ENCODE data around the gene FOXC1. TPM values are rescaled to one million over a fixed set of nuclear protein-coding genes. Genes with fewer than 3 reads are reported as not detected.

Gene FOXC1
- polyA plus RNA-seq, 1 donor from 2014 or later: 0.09 TPM

DNA sequence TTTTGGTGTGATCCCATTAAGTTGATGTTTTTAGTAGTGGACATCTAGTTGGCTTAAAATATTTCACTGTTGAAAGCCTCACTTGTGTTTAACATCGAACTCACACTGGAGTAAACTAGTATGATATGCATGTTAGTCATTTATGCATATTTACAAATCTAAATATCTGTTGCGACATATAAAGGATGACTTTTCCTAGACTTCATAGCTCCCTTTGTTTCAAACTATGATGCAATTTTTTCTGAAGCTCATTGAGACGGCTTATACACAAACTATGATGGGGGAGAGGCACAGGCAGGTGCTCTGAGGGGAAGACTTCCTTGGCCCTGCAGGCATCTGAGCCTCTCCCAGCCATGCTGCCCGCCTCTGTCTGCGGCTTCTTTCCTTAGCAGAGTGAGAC is 11.8 kb upstream of the FOXC1 start:
- Histone ChIP-seq H3K9me3 (ENCODE audit: low read length) (no peaks in the 10 kb centered on the region), H3K27me3 (ENCODE audit: insufficient read depth, low read depth, low read length) (peaks cover 11% of the 10 kb centered on the region), H3K79me2 (replicated peaks; ENCODE audit: insufficient read depth, low read length) (no peaks in the 10 kb centered on the region), H4K20me1 (ENCODE audit: insufficient read depth) (no peaks in the 10 kb centered on the region), H3K4me3 (ENCODE audit: low read length) (no peak overlapping the region), H3K4me2 (ENCODE audit: low read length) (no peak overlapping the region), H3K9ac (ENCODE audit: low read length) (no peak overlapping the region), H3K36me3 (ENCODE audit: insufficient read depth, low read length) (no peaks in the 10 kb centered on the region), H3K9me2 (ENCODE audit: insufficient read depth, low read length) (no peaks in the 10 kb centered on the region), H2AFZ (ENCODE audit: low read depth, low read length) (no peak overlapping the region), H3F3A (ENCODE audit: insufficient read depth, low read length, poor library complexity, severe bottlenecking) (no peaks in the 10 kb centered on the region), H3K27ac (ENCODE audit: low read length) (no peak overlapping the region)
- TF ChIP-seq SMC3 (conservative IDR thresholded peaks at IDR 0.05; ENCODE audit: poor library complexity): no peak
- TF ChIP-seq TAF1 (IDR thresholded peaks at IDR 0.05; ENCODE audit: low read depth): no peak
- TF ChIP-seq, protein P1, sequence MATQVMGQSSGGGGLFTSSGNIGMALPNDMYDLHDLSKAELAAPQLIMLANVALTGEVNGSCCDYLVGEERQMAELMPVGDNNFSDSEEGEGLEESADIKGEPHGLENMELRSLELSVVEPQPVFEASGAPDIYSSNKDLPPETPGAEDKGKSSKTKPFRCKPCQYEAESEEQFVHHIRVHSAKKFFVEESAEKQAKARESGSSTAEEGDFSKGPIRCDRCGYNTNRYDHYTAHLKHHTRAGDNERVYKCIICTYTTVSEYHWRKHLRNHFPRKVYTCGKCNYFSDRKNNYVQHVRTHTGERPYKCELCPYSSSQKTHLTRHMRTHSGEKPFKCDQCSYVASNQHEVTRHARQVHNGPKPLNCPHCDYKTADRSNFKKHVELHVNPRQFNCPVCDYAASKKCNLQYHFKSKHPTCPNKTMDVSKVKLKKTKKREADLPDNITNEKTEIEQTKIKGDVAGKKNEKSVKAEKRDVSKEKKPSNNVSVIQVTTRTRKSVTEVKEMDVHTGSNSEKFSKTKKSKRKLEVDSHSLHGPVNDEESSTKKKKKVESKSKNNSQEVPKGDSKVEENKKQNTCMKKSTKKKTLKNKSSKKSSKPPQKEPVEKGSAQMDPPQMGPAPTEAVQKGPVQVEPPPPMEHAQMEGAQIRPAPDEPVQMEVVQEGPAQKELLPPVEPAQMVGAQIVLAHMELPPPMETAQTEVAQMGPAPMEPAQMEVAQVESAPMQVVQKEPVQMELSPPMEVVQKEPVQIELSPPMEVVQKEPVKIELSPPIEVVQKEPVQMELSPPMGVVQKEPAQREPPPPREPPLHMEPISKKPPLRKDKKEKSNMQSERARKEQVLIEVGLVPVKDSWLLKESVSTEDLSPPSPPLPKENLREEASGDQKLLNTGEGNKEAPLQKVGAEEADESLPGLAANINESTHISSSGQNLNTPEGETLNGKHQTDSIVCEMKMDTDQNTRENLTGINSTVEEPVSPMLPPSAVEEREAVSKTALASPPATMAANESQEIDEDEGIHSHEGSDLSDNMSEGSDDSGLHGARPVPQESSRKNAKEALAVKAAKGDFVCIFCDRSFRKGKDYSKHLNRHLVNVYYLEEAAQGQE (IDR thresholded peaks at IDR 0.05; ENCODE audit: borderline replicate concordance): no peak
- no peak for TF ChIP-seq EZH2 (IDR thresholded peaks at IDR 0.05; ENCODE audit: borderline replicate concordance, insufficient read depth, low read length, poor library complexity, severe bottlenecking)
- TF ChIP-seq EP300 (conservative IDR thresholded peaks at IDR 0.05; ENCODE audit: poor library complexity, severe bottlenecking): no peak
- TF ChIP-seq POLR2AphosphoS5 (IDR thresholded peaks at IDR 0.05): no peak
- no peak for TF ChIP-seq RAD21 (conservative IDR thresholded peaks at IDR 0.05)
- no peak for TF ChIP-seq MXI1 (conservative IDR thresholded peaks at IDR 0.05; ENCODE audit: poor library complexity, severe bottlenecking)
- TF ChIP-seq, protein P2, sequence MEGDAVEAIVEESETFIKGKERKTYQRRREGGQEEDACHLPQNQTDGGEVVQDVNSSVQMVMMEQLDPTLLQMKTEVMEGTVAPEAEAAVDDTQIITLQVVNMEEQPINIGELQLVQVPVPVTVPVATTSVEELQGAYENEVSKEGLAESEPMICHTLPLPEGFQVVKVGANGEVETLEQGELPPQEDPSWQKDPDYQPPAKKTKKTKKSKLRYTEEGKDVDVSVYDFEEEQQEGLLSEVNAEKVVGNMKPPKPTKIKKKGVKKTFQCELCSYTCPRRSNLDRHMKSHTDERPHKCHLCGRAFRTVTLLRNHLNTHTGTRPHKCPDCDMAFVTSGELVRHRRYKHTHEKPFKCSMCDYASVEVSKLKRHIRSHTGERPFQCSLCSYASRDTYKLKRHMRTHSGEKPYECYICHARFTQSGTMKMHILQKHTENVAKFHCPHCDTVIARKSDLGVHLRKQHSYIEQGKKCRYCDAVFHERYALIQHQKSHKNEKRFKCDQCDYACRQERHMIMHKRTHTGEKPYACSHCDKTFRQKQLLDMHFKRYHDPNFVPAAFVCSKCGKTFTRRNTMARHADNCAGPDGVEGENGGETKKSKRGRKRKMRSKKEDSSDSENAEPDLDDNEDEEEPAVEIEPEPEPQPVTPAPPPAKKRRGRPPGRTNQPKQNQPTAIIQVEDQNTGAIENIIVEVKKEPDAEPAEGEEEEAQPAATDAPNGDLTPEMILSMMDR (IDR thresholded peaks at IDR 0.05; ENCODE audit: poor library complexity, severe bottlenecking): no peak

DNA sequence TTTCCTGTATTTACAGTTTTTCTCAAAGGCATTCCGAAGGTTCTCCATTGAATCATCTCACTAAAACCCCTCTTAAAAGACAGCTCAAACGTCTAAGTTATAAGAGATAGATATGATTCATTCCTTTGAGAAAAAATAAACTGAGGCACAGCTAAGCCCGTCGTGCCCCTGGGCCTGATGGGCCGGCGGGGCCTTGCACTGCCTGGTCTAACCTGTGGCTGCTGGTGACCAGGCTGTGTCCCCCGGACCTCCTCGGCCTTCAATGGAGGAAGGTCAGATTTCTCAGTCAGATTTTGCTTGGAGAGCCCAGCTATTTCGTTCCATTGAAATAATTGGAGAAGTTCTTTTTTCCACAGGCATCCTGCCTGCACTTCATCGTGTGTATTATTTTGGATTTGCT is 11.3 kb upstream of the FOXC1 start:
- Histone ChIP-seq H3K4me2 (ENCODE audit: low read length) (no peak overlapping the region), H3K4me3 (ENCODE audit: low read length) (no peak overlapping the region), H3K27me3 (ENCODE audit: insufficient read depth, low read depth, low read length) (peaks cover 17% of the 10 kb centered on the region), H3K27ac (ENCODE audit: low read length) (no peak overlapping the region), H3K36me3 (ENCODE audit: insufficient read depth, low read length) (no peaks in the 10 kb centered on the region), H2AFZ (ENCODE audit: low read depth, low read length) (no peak overlapping the region), H3F3A (ENCODE audit: insufficient read depth, low read length, poor library complexity, severe bottlenecking) (no peaks in the 10 kb centered on the region), H4K20me1 (ENCODE audit: insufficient read depth) (no peaks in the 10 kb centered on the region), H3K9ac (ENCODE audit: low read length) (no peak overlapping the region), H3K9me3 (ENCODE audit: low read length) (no peaks in the 10 kb centered on the region), H3K79me2 (replicated peaks; ENCODE audit: insufficient read depth, low read length) (no peaks in the 10 kb centered on the region), H3K9me2 (ENCODE audit: insufficient read depth, low read length) (no peaks in the 10 kb centered on the region)
- TF ChIP-seq MXI1 (conservative IDR thresholded peaks at IDR 0.05; ENCODE audit: poor library complexity, severe bottlenecking) (no peak), EZH2 (IDR thresholded peaks at IDR 0.05; ENCODE audit: borderline replicate concordance, insufficient read depth, low read length, poor library complexity, severe bottlenecking) (no peak), TAF1 (IDR thresholded peaks at IDR 0.05; ENCODE audit: low read depth) (no peak), RAD21 (conservative IDR thresholded peaks at IDR 0.05) (no peak), EP300 (conservative IDR thresholded peaks at IDR 0.05; ENCODE audit: poor library complexity, severe bottlenecking) (no peak), POLR2AphosphoS5 (IDR thresholded peaks at IDR 0.05) (no peak), SMC3 (conservative IDR thresholded peaks at IDR 0.05; ENCODE audit: poor library complexity) (no peak)
- TF ChIP-seq, protein P2 (IDR thresholded peaks at IDR 0.05; ENCODE audit: poor library complexity, severe bottlenecking): no peak
- TF ChIP-seq, protein P1 (IDR thresholded peaks at IDR 0.05; ENCODE audit: borderline replicate concordance): no peak

All from neural cell (in vitro differentiated cells).